ENCODE data around the gene SCGB1A1. TPM values are rescaled to one million over a fixed set of nuclear protein-coding genes. Genes with fewer than 3 reads are reported as not detected.
A peak's percentile ranks its signal among the peaks of the same experiment; 100 is the strongest.
"Not testable (repeated sequence)": the region's sequence is repeated elsewhere in the genome, so short reads cannot be mapped to it uniquely, and the experiment has no call there.

The SCGB1A1 gene
- total and polyA plus RNA-seq, 8 donors = 3.5 to 397 (median 19.0) TPM

DNA sequence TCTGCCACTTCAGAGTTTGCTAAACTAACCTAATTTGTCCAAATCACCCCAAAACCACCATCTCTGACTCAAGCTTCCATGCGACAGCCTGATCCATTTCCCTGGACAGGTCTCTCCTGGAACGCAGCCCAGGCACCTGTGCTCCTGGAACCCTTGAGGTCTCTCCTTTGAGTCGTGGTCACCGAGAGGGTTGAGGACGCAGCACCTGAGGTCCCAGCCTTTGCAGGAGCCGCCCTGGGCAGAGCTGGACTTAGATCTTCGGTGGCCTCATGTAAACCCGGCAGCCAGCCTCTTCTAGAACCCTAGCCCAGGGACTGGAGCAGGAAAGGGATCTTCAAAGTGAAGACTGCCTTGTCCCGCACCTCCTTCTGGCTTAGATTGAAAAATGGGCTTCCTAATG is 44.0 kb upstream of the SCGB1A1 start:
- DNase-seq = no peak
- no peaks in the 10 kb centered on the region for H3K9me3 ChIP-seq
- ATAC-seq = no peak
- intact Hi-C loops (cut with DNase I) = no loop called here
- no peak overlapping the region for H3K4me3 ChIP-seq
- H3K27ac ChIP-seq = no peak overlapping the region
- no peaks in the 10 kb centered on the region for H3K27me3 ChIP-seq
- peaks cover 0 to 4% of the 10 kb centered on the region in 2 donors for H3K36me3 ChIP-seq
- H3K4me1 ChIP-seq = peaks cover 0 to 4% of the 10 kb centered on the region in 2 donors
- TF ChIP-seq, protein P1, sequence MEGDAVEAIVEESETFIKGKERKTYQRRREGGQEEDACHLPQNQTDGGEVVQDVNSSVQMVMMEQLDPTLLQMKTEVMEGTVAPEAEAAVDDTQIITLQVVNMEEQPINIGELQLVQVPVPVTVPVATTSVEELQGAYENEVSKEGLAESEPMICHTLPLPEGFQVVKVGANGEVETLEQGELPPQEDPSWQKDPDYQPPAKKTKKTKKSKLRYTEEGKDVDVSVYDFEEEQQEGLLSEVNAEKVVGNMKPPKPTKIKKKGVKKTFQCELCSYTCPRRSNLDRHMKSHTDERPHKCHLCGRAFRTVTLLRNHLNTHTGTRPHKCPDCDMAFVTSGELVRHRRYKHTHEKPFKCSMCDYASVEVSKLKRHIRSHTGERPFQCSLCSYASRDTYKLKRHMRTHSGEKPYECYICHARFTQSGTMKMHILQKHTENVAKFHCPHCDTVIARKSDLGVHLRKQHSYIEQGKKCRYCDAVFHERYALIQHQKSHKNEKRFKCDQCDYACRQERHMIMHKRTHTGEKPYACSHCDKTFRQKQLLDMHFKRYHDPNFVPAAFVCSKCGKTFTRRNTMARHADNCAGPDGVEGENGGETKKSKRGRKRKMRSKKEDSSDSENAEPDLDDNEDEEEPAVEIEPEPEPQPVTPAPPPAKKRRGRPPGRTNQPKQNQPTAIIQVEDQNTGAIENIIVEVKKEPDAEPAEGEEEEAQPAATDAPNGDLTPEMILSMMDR (IDR thresholded peaks at IDR 0.05) = no peak

DNA sequence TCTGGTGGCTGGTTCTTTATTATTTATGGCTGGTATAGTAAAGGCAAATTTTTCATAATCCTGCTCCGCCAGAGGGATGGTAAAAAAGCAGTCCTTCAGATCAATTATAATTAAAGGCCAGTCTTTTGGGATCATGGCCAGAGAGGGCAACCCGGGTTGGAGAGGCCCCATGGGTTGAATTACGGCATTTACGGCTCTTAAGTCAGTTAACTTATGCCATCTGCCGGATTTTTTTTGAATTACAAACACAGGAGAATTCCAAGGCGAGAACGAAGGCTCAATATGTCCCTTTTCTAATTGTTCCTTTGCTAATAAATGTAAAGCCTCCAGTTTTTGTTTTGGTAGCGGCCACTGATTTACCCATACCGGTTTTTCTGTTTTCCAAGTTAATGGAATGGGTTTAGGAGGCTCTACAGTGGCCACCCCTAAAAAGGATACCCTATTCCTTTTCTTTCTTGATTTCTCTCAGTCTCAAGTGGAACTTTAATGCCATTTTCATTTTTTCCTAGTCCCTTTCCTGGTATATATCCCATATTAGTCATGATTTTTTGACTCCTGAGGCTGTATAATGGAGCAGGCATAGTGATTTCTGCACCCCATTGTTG is 40.3 kb upstream of the SCGB1A1 start:
- H3K36me3 ChIP-seq; ATAC-seq; H3K27ac ChIP-seq; intact Hi-C loops (cut with DNase I); H3K4me3 ChIP-seq; H3K9me3 ChIP-seq; H3K27me3 ChIP-seq: not testable (repeated sequence)
- peaks cover 3 to 14% of the 10 kb centered on the region in 2 donors for H3K4me1 ChIP-seq
- DNase-seq = peak in 1 of 4 donors; percentile 52
- TF ChIP-seq, protein P1 (IDR thresholded peaks at IDR 0.05) = peak; percentile 39 to 45

DNA sequence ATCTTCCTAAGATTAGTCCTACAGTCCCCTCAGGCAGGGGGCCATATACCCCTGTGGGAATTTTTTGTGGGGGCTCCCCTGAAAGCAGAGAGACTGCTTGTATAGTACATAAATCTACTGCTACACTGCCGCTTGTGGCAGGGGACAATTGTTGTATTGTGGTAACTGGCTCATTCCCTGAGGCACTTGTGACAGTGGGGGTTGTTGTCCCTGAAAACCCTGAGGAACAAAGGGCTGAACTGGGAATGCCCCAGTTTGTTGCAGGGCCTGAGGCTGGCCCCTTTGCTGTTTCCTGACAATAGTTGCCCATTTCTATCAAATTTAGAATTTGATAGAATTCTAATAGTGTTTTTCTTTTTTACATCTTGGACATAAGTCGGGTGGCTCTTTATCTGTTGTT is 39.2 kb upstream of the SCGB1A1 start:
- H3K9me3 ChIP-seq; DNase-seq; intact Hi-C loops (cut with DNase I); H3K27me3 ChIP-seq; H3K27ac ChIP-seq; ATAC-seq; H3K36me3 ChIP-seq; H3K4me3 ChIP-seq: not testable (repeated sequence)
- H3K4me1 ChIP-seq = peaks cover 3 to 14% of the 10 kb centered on the region in 2 donors

DNA sequence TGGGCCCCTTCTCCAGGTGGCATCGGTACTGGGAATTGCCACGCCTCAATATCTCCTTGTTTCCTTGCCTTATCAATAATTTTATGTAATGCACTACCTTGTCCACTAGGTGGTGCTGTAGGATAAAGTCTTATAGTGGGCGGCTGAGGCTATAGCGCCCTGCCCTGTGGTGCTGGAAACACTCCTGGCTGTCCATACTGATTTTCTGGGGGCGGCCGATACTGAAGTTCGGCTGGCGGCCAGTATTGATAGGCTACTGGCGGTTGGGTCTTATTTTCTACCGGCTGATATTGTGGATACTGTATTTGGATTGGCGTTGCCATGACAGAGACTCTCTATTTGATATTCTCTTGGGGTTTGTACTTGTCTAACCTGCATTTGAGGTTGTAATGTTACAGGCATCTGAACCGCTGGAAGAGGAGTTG is 38.0 kb upstream of the SCGB1A1 start:
- not testable (repeated sequence) for H3K4me3 ChIP-seq, H3K27me3 ChIP-seq, H3K9me3 ChIP-seq, H3K36me3 ChIP-seq, H3K27ac ChIP-seq
- DNase-seq (peak in 2 of 4 donors; percentile 71 to 84), ATAC-seq (peak; percentile 98)
- H3K4me1 ChIP-seq = peaks cover 3 to 14% of the 10 kb centered on the region in 2 donors
- intact Hi-C loops (cut with DNase I) = loop anchor here in 1 of 2 donors (5.0 kb wide), 1 partner anchor 311 kb away; no protein-coding TSS in a partner anchor
- TF ChIP-seq, protein P1 (IDR thresholded peaks at IDR 0.05) = peak; percentile 67 to 72

DNA sequence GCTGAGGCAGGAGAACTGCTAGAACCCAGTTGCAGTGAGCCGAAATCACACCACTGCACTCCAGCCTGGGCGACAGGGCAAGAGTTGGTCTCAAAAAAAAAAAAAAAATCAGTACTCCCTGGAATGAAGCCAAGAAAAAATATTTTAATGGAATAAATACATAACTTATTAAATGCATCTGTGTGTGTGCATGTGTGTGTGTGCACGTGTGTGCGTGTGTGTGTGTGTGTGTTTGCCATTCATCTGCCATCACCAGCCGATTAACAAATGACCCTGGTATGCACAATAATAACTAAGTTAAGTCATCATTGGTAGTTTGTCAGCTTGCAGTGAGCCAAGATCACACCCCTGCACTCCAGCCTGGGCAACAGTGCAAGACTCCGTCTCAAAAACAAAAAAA is 35.0 kb upstream of the SCGB1A1 start:
- no peak for DNase-seq
- ATAC-seq = no peak

DNA sequence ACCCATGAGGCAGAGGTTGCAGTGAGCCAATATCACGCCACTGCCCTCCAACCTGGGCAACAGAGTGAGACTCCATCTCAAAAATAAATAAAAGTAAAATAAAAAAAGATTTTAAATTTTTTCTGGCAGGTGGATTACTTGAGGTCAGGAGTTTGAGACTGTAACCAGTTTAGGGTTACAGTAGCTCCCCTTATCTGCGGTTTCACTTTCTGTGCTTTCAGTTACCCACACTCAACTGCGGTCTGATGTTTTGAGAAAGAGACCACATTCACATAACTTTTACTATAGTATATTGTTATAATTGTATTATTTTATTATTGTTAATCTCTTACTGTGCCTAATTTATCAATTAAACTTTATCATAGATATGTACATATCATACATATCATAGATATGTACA is 32.8 kb upstream of the SCGB1A1 start:
- DNase-seq; H3K27ac ChIP-seq; H3K36me3 ChIP-seq; H3K9me3 ChIP-seq; H3K4me1 ChIP-seq; H3K4me3 ChIP-seq; intact Hi-C loops (cut with DNase I); H3K27me3 ChIP-seq; ATAC-seq: not testable (repeated sequence)

More for the DNA sequence above, 35.0 kb upstream of the SCGB1A1 start:
- H3K27me3 ChIP-seq = no peaks in the 10 kb centered on the region
- H3K27ac ChIP-seq = no peak overlapping the region
- TF ChIP-seq, protein P1 (IDR thresholded peaks at IDR 0.05) = no peak
- H3K9me3 ChIP-seq = no peaks in the 10 kb centered on the region
- intact Hi-C loops (cut with DNase I) = loop anchor here in 1 of 2 donors (5.0 kb wide), 1 partner anchor 308 kb away; no protein-coding TSS in a partner anchor
- H3K36me3 ChIP-seq = no peaks in the 10 kb centered on the region
- no peak overlapping the region for H3K4me3 ChIP-seq
- H3K4me1 ChIP-seq = peaks cover 3 to 10% of the 10 kb centered on the region in 2 donors
